Inferior parietal cortex (tissue), 1 donor: Measurements from ENCODE around the gene ZBTB38.

ENCODE experiments used
- DNase-seq: peaks from one replicate; pipeline ENCODE4 v3.0.0-alpha.2; 2016; ENCODE audit errors: extremely low spot score

The ZBTB38 gene

GRCh38 chr3:141367038-141367730 is 1.1 kb upstream of the ZBTB38 start:
- DNase-seq: no peak

DNA sequence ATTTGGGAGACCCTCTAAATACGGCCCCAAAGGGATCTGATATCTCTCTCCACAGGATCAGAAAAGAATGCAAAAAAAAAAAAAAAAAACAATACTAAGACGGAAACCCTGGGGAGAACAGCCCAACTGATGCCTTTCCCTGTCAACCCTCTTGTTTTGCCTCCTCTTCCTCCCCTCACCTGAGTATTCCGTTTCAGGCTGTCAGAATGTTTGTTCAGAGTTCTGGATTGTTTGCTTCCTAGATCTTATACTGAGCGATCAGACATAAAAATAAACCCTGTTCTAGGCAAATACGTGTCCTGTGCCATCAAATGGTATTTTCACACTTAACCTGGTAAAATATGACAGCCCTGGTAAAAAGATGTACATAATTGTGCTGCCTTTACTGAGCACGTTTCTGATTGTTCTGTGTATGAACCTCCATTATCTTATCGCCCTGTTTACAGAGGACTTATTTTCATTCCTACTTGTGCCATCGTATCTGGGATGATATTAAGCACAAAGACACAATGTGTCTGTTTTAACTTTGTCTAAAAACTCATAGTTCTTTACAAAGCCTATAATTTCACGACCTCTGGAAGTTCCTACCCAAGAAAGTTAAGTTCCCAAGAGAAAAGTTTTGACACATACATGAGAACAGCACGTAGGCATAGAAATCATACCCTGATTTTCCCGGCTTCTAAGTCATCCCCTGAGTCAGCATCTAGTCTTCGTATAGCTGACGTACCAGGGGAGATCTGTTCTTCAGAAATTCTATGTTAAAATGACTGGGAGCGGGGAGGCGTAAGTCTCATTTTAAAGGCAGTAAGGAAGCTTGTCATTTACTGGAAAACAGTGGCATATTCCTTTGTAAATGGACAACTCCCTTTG is 856 bp downstream of the ZBTB38 start:
- peak; percentile 31 for DNase-seq

GRCh38 chr3:141370065-141370533 is 1.8 kb downstream of the ZBTB38 start:
- DNase-seq: peak; percentile 92

GRCh38 chr3:141371882-141372281 is 3.6 kb downstream of the ZBTB38 start:
- DNase-seq: no peak

- no peak for DNase-seq
Measured at GRCh38 chr3:141372656-141373055, 4.4 kb downstream of the ZBTB38 start.

DNA sequence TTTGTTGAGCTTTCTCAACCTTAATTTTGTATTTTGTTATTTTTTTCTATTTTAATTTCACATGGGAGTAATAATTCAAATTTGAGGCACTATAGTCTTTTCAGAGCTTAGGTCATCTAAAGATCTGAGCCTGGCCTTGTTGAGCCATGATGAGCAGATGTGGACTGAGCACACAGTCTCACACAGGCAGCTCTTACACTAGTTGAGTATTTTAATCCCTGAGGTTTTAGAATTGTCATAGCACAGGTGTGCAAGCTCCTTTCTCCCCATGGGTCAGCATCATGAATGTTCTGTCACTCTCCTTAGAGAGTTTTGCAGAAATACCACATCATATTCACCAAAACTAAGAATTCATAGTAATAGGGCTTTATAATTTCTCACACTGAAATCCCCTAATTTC is 4.9 kb downstream of the ZBTB38 start:
- DNase-seq: no peak

GRCh38 chr3:141373768-141374526 is 5.6 kb downstream of the ZBTB38 start:
- no peak for DNase-seq

DNA sequence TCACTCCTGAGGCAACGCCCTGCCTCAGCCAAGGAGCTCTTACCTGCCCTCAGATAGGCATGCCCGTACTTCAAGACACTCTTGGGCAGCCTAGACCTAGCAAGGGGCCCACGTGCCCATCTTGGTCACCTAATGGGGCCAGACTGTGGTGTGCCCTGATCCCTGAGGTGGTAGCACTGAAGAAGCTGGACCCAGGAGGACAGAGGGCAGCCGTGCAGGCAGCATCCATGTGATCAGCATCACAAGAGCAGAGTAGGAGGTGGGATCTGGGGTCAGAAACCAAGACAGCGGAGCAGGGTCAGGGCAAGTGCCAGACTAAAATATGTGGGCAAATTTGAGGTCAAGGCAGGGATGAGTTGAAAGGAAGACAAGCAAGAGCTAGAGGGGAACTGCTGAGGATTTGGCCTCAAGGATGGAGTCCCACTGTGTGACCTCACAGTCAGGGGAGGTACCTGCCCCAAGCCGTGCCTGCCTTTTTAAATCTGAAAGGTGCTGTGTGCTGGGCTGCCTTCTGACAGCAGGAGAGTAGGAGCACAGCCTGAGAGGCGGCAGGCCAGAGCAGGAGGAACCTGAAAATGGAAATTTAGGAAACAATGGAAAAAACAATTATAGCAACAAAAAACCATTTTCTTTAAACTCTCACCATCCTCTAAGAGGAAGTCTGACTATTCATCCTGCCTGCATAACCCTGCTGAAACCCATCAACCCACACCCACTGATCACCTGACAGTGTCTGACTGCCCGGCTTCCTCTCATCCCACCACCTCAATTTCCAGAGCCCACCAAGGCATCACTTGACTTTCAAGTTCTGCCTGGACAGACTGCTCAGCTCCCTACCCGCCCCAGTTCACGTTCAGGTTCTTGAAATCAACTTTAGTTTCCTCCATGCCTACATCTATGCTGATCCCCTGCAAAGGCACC is 7.3 kb downstream of the ZBTB38 start:
- no peak for DNase-seq

GRCh38 chr3:141377377-141377776 is 9.1 kb downstream of the ZBTB38 start:
- no peak for DNase-seq

DNA sequence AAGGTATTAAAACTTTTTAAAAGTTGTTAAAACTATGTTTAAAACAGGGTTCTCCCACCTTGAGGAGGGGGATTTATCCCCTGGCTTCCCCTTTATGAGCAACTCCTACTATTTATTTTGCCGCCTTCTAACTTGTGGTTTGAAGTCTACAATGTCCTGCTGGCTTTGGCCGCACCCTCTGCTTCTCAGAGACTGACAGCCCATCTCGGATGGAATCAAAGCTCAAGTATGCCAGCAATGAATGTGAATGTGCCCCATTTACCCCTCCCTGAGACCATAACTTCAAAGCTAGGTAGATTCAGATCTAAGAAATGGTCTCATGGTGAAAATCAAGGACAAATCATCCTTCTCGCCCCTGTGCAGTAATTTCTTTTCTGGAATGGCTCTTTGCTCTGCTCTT is 10.3 kb downstream of the ZBTB38 start:
- no peak for DNase-seq

GRCh38 chr3:141379250-141379966 is 11.1 kb downstream of the ZBTB38 start:
- no peak for DNase-seq

GRCh38 chr3:141380279-141380678 is 12.0 kb downstream of the ZBTB38 start:
- DNase-seq: no peak

DNA sequence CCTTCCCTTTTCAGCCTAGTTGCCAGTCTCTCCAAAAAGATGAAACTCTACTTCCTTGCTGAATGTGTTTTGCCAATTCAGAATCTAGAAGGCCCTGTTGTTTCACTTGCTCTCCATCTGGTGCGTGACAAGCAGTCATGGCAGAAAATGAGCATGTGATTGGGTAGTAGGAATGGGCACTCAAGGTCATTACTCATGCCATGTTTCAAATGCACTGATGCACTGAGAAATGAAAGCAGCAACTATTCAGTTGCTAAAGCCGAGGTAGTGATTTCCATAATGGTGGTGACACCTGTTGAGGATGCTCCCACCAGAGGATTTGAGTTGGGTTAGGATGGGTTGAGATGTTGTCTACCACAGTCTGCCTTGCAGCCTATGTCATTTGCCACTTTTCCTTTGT is 12.7 kb downstream of the ZBTB38 start:
- peak; percentile 11 for DNase-seq

DNA sequence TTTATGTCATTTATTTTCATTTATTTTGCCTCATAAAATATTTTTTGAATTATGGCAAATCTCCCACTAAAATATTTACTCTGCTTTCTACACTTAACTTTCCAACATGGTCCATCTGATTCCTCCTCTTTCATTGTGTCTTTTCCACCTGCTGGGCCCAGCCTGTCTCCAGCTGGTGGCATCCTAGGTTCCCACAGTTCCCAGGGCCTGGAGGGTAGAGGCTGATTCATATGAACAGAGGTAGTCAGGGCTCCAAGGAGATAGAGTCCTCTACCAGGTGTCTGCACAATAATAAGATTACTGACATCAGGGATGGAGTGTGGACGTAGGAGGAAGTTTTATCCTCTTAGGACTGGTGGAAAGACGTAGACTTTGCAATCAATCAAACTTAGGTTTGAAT is 14.3 kb downstream of the ZBTB38 start:
- no peak for DNase-seq

DNA sequence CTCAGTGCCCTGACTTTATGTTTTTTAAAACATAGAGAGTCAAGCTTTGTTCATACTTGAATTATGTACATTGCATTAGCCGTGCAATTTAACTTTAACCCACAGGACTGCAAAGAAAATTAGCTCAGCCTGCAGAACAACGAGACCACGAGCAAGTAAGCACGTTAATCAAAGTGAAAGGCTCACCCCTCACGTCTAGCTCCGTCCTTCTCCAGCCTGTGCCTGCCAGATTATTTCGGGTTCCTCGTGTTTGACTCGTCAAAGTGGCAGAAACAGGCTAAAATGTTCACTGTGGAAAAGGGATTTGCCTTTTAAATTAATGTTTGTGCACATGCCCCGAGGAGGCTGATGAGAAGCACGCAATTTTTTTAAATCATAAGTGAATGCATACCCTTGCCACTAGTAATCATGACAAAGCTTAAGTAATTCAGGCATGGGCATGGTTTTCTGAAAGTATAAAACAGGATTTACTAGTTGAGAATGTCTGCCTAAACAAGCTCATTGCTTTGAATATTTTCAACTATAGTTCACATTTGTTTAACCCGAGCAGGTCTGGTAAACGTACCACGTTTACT is 15.3 kb downstream of the ZBTB38 start:
- DNase-seq: peak; percentile 50

DNA sequence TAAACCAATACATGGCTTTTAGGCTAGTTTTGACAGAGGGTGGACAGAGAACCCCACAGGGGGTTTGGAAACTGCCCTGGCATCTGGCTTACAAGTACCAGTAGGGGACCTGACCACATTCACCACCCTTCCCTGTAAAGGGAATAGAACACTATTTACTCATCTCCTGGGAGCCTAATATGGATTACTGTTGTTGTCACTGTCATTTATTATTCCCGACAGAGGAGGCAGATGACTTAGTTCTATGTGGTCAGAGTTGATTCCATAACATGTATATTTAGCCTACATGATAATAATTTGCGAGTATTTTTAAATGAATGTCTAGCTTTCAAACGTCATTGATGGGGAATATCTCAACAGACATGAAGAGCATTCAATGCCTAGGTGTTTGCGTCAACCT is 15.9 kb downstream of the ZBTB38 start:
- peak; percentile 49 for DNase-seq

GRCh38 chr3:141384575-141384974 is 16.3 kb downstream of the ZBTB38 start:
- DNase-seq: peak; percentile 51

DNA sequence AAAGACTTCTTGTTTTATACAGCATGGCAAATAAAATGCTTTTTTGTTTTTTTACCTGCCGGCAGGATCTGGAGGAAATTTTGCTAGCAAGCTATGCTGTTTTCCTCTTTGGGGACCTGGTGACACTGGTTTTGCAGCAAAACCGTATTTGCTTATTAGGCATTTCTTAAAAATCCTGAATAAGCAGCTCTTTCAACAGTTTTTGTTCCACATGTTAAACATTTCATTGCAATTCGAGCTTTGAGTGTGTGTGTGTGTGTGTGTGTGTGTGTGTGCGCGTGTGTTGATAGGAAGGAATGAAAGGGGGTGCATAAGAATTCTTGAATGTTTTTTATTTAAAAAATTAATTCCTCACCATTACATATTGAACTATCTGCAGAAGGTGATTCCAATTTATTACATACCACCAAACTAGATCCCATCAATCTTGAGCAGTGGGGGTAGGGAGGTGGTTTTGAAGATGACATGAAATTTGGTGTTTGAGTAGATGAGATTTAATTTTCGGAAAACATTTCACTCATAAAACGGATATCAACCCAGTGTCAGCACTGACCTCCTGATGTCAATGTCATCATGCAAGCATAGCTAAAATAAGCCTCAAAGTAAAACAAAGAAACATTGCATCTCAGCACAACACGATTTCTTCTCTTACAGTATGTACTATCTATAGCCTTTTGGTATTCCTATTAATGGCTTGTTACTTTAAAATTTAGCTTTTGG is 17.3 kb downstream of the ZBTB38 start:
- peak; percentile 48 for DNase-seq

DNA sequence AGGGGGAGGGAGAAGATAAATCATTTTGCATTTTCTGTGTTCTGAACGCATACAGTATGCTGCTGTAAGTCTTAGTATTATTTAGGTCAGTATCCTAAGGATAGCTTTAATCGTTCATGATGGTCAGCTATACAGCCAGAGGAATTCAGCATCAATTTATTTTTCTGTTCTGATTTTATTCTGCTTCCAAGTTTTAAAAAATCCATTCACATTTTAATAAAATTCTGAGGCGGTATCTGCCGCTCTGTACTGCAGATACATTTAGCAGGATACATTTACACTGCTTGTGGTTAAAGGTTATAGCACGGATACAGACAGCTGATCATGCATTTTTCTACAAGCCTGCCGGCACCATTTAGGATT is 17.8 kb downstream of the ZBTB38 start:
- peak; percentile 69 for DNase-seq
